SJCRH30 (cell line): Measurements from ENCODE around the gene AKAIN1. TPM values are rescaled to one million over a fixed set of nuclear protein-coding genes. Genes with fewer than 3 reads are reported as not detected.
A peak's percentile ranks its signal among the peaks of the same experiment; 100 is the strongest.

Source experiments
- DNase-seq, 2 experiments: peaks; one replicate each; pipeline ENCODE4 v3.0.0-alpha.2; 2015 to 2020
- H3K27ac ChIP-seq: fragments of 250-450 bp; sonication (Bioruptor Pico); 2 replicates; pipeline ENCODE4 v1.5.1; 2020; ENCODE audit warnings: mild to moderate bottlenecking, moderate library complexity
- H3K27me3 ChIP-seq: fragments of 250-450 bp; sonication (Bioruptor Pico); 2 replicates; pipeline ENCODE4 v1.5.1; 2020; ENCODE audit warnings: mild to moderate bottlenecking, moderate library complexity
- H3K36me3 ChIP-seq: fragments of 250-450 bp; sonication (Bioruptor Pico); 2 replicates; pipeline ENCODE4 v1.5.1; 2020; ENCODE audit warnings: mild to moderate bottlenecking, moderate library complexity
- H3K4me1 ChIP-seq: fragments of 250-450 bp; sonication (Bioruptor Pico); 2 replicates; pipeline ENCODE4 v1.5.1; 2020; ENCODE audit warnings: mild to moderate bottlenecking, moderate library complexity
- H3K4me3 ChIP-seq: fragments of 250-450 bp; sonication (Bioruptor Pico); 2 replicates; pipeline ENCODE4 v1.5.1; 2020; ENCODE audit warnings: mild to moderate bottlenecking, moderate library complexity
- H3K9me3 ChIP-seq: fragments of 250-450 bp; sonication (Bioruptor Pico); replicated peaks from 2 replicates; pipeline ENCODE4 v1.5.1; 2020; ENCODE audit warnings: mild to moderate bottlenecking, moderate library complexity
- total RNA-seq: library from RNA; depleted of rRNA; stranded (reverse); fragments of >200 nt; shearing (Covaris generic); gene quantifications from 2 replicates; pipeline ENCODE4 v1.2.3, GENCODE V29; 2014

Gene AKAIN1
- total RNA-seq, 1 experiment from 2014 or later, result not detected

DNA sequence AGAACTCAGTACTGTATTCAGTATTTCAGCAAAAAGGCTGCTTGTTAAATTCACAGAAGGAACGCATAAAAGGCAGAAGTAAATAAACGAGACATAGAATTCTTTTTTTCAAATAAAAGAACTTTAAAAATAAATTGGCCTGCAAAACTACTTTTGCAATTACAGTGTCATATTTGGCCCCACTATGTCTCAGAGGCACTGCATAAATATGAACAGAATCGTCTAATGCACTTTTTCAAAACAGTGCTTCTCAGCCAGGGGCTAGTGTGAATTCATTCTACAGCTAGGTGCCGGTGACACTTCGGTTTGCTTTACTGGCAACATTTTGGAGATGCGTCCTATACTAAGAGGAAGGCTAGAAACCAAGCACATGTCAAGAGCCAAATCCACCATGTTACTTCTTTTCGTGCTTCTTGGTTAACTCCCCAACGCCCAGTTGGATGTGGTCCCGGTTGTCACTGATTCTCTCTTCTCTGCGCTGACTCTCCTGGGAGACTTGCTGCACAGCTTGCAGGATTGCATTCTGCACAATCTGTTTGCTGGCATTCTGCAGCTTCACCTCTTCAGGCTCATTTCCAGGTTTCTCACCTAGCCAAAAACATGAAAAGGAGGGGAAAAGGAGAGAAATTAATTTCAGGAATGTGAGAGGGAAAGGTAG, 51.8 kb downstream of the AKAIN1 start:
- no peak for DNase-seq
- Histone ChIP-seq H3K9me3 (no peaks in the 10 kb centered on the region), H3K4me1 (peaks cover 14% of the 10 kb centered on the region), H3K4me3 (no peak overlapping the region), H3K27me3 (no peaks in the 10 kb centered on the region), H3K36me3 (no peaks in the 10 kb centered on the region), H3K27ac (no peak overlapping the region)

DNA sequence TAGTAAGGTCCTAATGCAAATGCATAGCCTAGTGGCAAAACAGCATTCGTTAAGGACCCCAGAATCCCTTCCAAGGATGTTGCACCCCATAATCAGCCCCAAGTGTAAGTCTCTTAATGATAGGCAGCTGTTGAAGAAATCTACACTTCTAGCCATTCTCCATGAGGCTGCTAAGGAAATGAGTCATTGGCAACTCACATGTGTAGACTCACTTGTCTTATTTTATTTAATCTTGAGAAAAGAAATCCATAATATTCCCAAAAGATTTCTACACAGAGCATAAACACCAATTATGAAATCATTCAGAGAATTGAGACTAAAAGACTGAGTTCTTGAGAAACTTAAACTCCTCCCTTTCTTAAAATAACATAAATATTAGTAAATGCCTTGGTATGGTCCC, 52.4 kb downstream of the AKAIN1 start:
- H3K27me3 ChIP-seq, result no peaks in the 10 kb centered on the region

GRCh38 chr18:5142859-5143258, 54.2 kb downstream of the AKAIN1 start:
- H3K27me3 ChIP-seq, result no peaks in the 10 kb centered on the region

More for the DNA sequence above, 52.4 kb downstream of the AKAIN1 start:
- H3K9me3 ChIP-seq, result no peaks in the 10 kb centered on the region
- H3K4me3 ChIP-seq, result no peak overlapping the region
- H3K36me3 ChIP-seq, result no peaks in the 10 kb centered on the region
- no peak for DNase-seq
- peaks cover 14% of the 10 kb centered on the region for H3K4me1 ChIP-seq
- H3K27ac ChIP-seq, result no peak overlapping the region

GRCh38 chr18:5142131-5142530, 54.9 kb downstream of the AKAIN1 start:
- no peaks in the 10 kb centered on the region for H3K27me3 ChIP-seq
- no peaks in the 10 kb centered on the region for H3K9me3 ChIP-seq
- peak in 1 of 2 experiments; percentile 8 for DNase-seq
- H3K4me1 ChIP-seq, result peaks cover 11% of the 10 kb centered on the region
- H3K36me3 ChIP-seq, result no peaks in the 10 kb centered on the region
- no peak overlapping the region for H3K27ac ChIP-seq
- no peak overlapping the region for H3K4me3 ChIP-seq

More at GRCh38 chr18:5142859-5143258, 54.2 kb downstream of the AKAIN1 start:
- H3K27ac ChIP-seq, result no peak overlapping the region
- DNase-seq, result peak; percentile 31 to 71
- H3K9me3 ChIP-seq, result no peaks in the 10 kb centered on the region
- H3K36me3 ChIP-seq, result no peaks in the 10 kb centered on the region
- no peak overlapping the region for H3K4me3 ChIP-seq
- H3K4me1 ChIP-seq, result peaks cover 11% of the 10 kb centered on the region

DNA sequence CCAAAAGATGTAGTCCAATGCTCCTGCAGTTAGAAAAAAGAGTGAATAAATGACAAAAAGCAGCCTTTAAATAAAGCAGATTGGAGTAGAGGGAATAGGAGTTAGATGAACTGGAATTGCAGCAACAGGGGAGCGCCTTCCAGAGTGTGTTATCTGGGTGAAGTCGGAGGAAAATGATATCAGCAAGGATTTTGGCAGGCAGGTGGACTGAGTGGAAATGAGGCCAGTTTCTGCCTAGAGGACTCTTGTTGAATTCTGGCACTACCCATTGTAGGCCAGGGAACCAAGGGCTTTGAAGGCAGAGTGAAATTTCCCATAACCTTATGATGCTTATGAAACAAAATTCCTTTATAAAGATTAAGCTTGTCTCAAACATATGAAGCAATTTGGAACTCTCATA, 59.8 kb downstream of the AKAIN1 start:
- no peaks in the 10 kb centered on the region for H3K27me3 ChIP-seq
- no peak for DNase-seq
- no peaks in the 10 kb centered on the region for H3K9me3 ChIP-seq
- no peaks in the 10 kb centered on the region for H3K36me3 ChIP-seq
- no peaks in the 10 kb centered on the region; the same call in 1 of the 2 replicates for H3K4me1 ChIP-seq
- H3K4me3 ChIP-seq, result no peak overlapping the region
- no peak overlapping the region for H3K27ac ChIP-seq

GRCh38 chr18:5132987-5133386, 64.1 kb downstream of the AKAIN1 start:
- Histone ChIP-seq H3K4me1 (no peaks in the 10 kb centered on the region), H3K27ac (no peak overlapping the region), H3K9me3 (no peaks in the 10 kb centered on the region), H3K4me3 (no peak overlapping the region), H3K27me3 (no peaks in the 10 kb centered on the region), H3K36me3 (no peaks in the 10 kb centered on the region)
- no peak for DNase-seq

- no peaks in the 10 kb centered on the region for H3K4me1 ChIP-seq
- H3K9me3 ChIP-seq, result no peaks in the 10 kb centered on the region
- H3K27me3 ChIP-seq, result no peaks in the 10 kb centered on the region
- no peaks in the 10 kb centered on the region for H3K36me3 ChIP-seq
- DNase-seq, result no peak
- H3K27ac ChIP-seq, result no peak overlapping the region
- no peak overlapping the region for H3K4me3 ChIP-seq
These were observed 74.8 kb downstream of the AKAIN1 start for GRCh38 chr18:5122272-5122671.

DNA sequence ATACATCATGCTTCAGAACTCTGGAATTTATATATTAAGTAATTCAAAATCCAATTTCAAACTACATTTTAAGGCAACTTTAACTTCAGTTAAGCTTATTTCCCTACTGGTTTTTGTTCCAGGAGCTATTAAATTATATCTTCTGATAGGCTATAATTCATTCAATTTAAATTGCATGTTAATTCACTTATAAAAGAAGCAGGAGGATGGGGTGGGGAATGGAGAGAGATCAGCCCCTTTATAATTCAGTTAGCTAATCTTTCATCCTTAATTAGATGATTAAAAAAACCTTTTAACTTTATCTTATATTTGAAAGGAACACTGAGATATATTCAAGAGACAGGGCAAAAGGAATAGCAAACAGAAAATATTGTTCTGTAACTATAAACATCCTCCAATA, 86.8 kb downstream of the AKAIN1 start:
- H3K36me3 ChIP-seq, result no peaks in the 10 kb centered on the region
- H3K4me1 ChIP-seq, result no peaks in the 10 kb centered on the region
- H3K27ac ChIP-seq, result no peak overlapping the region
- no peak for DNase-seq
- no peak overlapping the region for H3K4me3 ChIP-seq
- no peaks in the 10 kb centered on the region for H3K27me3 ChIP-seq
- H3K9me3 ChIP-seq, result no peaks in the 10 kb centered on the region

DNA sequence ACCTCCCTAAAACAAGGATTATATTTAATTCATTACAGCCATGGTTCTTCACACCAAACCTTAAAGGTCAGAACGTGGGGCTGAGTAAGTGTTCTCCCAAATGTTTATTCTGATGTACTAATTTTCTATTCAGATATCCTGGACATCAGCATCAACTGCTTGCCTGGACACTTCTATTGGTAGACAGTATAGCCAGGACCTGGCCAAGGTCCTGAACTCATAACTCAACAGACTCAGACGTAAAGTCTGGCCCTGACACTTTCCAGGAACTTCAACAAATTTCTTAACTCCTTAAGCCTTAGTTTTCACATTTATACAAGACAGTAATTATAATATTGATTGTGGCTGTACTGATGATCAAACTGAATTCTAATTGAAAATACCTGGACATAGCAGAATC, 89.1 kb downstream of the AKAIN1 start:
- Histone ChIP-seq H3K27ac (no peak overlapping the region), H3K27me3 (no peaks in the 10 kb centered on the region), H3K4me1 (no peaks in the 10 kb centered on the region), H3K36me3 (no peaks in the 10 kb centered on the region), H3K4me3 (no peak overlapping the region), H3K9me3 (no peaks in the 10 kb centered on the region)
- DNase-seq, result peak in 1 of 2 experiments; percentile 25

GRCh38 chr18:5106730-5107129, 90.3 kb downstream of the AKAIN1 start:
- no peaks in the 10 kb centered on the region for H3K36me3 ChIP-seq
- H3K27ac ChIP-seq, result no peak overlapping the region
- H3K27me3 ChIP-seq, result no peaks in the 10 kb centered on the region
- H3K4me3 ChIP-seq, result no peak overlapping the region
- no peak for DNase-seq
- no peaks in the 10 kb centered on the region for H3K9me3 ChIP-seq
- no peaks in the 10 kb centered on the region for H3K4me1 ChIP-seq

DNA sequence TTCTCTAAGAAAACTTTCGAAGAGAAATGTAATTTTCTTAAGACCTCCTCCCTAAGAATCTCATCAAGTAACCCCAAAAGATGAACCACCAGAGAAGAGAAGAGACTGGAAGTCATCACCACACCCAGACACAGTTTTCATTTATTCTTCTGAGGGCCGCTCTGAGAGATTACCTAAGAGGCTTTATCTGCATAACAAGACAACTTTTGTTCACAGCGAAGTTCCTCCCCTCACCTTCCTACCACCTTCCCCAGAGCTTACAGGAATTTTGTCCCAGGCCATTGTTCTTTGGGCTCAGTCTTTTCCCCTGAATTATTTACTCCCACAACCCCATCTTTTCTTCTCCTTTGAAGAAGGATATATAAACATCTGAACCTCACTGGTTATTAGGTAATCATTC, 92.8 kb downstream of the AKAIN1 start:
- no peak for DNase-seq
- H3K27ac ChIP-seq, result no peak overlapping the region
- H3K36me3 ChIP-seq, result no peaks in the 10 kb centered on the region
- no peaks in the 10 kb centered on the region for H3K27me3 ChIP-seq
- no peaks in the 10 kb centered on the region for H3K9me3 ChIP-seq
- H3K4me3 ChIP-seq, result no peak overlapping the region
- no peaks in the 10 kb centered on the region for H3K4me1 ChIP-seq

DNA sequence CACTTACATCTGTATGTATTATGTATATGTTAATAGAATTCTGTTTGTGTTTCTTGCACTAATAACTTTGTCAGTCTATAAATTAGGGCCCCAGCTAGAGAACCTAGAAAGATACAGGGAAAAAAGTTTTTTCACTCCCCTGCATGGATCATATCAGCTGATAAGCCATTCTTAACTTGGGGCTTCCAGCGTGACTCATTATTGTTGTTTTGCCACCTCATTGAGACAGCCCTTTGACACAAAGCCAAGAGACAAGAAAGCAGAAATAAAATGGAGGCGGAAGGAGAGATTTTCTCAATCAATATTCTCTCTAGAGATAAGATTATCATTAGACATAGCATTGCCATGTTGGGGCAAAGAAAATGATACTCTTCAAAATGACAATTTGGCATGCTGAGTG, 93.4 kb downstream of the AKAIN1 start:
- H3K27me3 ChIP-seq, result no peaks in the 10 kb centered on the region
- H3K27ac ChIP-seq, result no peak overlapping the region
- H3K4me1 ChIP-seq, result no peaks in the 10 kb centered on the region
- H3K36me3 ChIP-seq, result no peaks in the 10 kb centered on the region
- H3K9me3 ChIP-seq, result no peaks in the 10 kb centered on the region
- DNase-seq, result no peak
- H3K4me3 ChIP-seq, result no peak overlapping the region

DNA sequence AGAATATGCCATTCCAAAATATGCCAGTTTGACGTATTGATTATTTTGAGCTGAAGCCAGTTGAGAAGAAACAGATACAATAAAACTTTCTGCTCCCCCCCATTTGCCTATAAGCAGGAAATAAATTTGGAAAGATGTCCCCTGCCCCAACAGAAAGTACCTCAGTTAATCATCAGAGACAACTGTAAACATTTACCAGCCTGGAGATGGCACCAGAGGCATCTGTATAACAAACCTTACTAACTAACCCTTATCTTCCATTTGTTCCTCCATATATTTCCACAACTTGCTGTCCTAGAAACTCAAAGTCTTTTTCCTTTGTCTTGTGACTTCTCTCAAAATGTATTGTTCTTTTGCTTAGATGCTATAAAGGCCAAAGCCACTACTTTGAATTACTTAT, 93.8 kb downstream of the AKAIN1 start:
- H3K27ac ChIP-seq, result no peak overlapping the region
- no peaks in the 10 kb centered on the region for H3K27me3 ChIP-seq

GRCh38 chr18:5097116-5097703, 99.8 kb downstream of the AKAIN1 start:
- Histone ChIP-seq H3K27ac (no peak overlapping the region), H3K27me3 (no peaks in the 10 kb centered on the region), H3K4me3 (no peak overlapping the region), H3K4me1 (no peaks in the 10 kb centered on the region), H3K36me3 (no peaks in the 10 kb centered on the region), H3K9me3 (no peaks in the 10 kb centered on the region)
- DNase-seq, result peak in 1 of 2 experiments; percentile 8

More for the DNA sequence above, 93.8 kb downstream of the AKAIN1 start:
- no peaks in the 10 kb centered on the region for H3K9me3 ChIP-seq
- no peaks in the 10 kb centered on the region for H3K4me1 ChIP-seq
- H3K4me3 ChIP-seq, result no peak overlapping the region
- no peaks in the 10 kb centered on the region for H3K36me3 ChIP-seq
- DNase-seq, result no peak

- H3K4me3 ChIP-seq, result no peak overlapping the region
- no peaks in the 10 kb centered on the region for H3K9me3 ChIP-seq
- H3K27ac ChIP-seq, result no peak overlapping the region
- no peaks in the 10 kb centered on the region for H3K4me1 ChIP-seq
- DNase-seq, result no peak
- H3K27me3 ChIP-seq, result no peaks in the 10 kb centered on the region
- no peaks in the 10 kb centered on the region for H3K36me3 ChIP-seq
These were observed 101.8 kb downstream of the AKAIN1 start for GRCh38 chr18:5095239-5095638.

GRCh38 chr18:5093902-5094301, 103.2 kb downstream of the AKAIN1 start:
- no peak for DNase-seq
- Histone ChIP-seq H3K36me3 (no peaks in the 10 kb centered on the region), H3K9me3 (no peaks in the 10 kb centered on the region), H3K27ac (no peak overlapping the region), H3K27me3 (no peaks in the 10 kb centered on the region), H3K4me1 (no peaks in the 10 kb centered on the region), H3K4me3 (no peak overlapping the region)
